ENCODE data around the gene PLAGL1.
"Not testable (repeated sequence)": the region's sequence is repeated elsewhere in the genome, so short reads cannot be mapped to it uniquely, and the experiment has no call there.

The PLAGL1 gene

GRCh38 chr6:143936347-143936746 is 71.7 kb downstream of the PLAGL1 start:
- DNase-seq = no peak

GRCh38 chr6:143934867-143935266 is 73.2 kb downstream of the PLAGL1 start:
- DNase-seq = no peak

- no peak for DNase-seq
Observed at GRCh38 chr6:143934331-143934730, 73.7 kb downstream of the PLAGL1 start.

- no peak for DNase-seq
Observed at GRCh38 chr6:143929975-143930374, 78.1 kb downstream of the PLAGL1 start.

- no peak for DNase-seq
Observed at GRCh38 chr6:143928853-143929252, 79.2 kb downstream of the PLAGL1 start.

GRCh38 chr6:143917026-143917425 is 91.0 kb downstream of the PLAGL1 start:
- DNase-seq = not testable (repeated sequence)

- DNase-seq = no peak
Observed at GRCh38 chr6:143912671-143913070, 95.4 kb downstream of the PLAGL1 start.

GRCh38 chr6:143911028-143911427 is 97.0 kb downstream of the PLAGL1 start:
- DNase-seq = no peak

- no peak for DNase-seq
Observed at GRCh38 chr6:143902827-143903226, 105.2 kb downstream of the PLAGL1 start.

GRCh38 chr6:143901885-143902750 is 105.9 kb downstream of the PLAGL1 start:
- DNase-seq = no peak

- no peak for DNase-seq
Observed at GRCh38 chr6:143900358-143900757, 107.7 kb downstream of the PLAGL1 start.

GRCh38 chr6:143896126-143896860 is 111.8 kb downstream of the PLAGL1 start:
- no peak for DNase-seq

GRCh38 chr6:143894655-143895054 is 113.4 kb downstream of the PLAGL1 start:
- no peak for DNase-seq

Measured in CD4-positive, alpha-beta T cell treated with Interleukin-1 beta for 1 hour (primary cell).